ENCODE measurements around the gene TM9SF1.

Gene TM9SF1

GRCh38 chr14:24150061-24150460 is 45.2 kb downstream of the TM9SF1 start:
- no peak for DNase-seq

GRCh38 chr14:24149302-24149969 is 45.8 kb downstream of the TM9SF1 start:
- DNase-seq: no peak

- DNase-seq: no peak
These were observed 47.3 kb downstream of the TM9SF1 start for GRCh38 chr14:24147761-24148428.

DNA sequence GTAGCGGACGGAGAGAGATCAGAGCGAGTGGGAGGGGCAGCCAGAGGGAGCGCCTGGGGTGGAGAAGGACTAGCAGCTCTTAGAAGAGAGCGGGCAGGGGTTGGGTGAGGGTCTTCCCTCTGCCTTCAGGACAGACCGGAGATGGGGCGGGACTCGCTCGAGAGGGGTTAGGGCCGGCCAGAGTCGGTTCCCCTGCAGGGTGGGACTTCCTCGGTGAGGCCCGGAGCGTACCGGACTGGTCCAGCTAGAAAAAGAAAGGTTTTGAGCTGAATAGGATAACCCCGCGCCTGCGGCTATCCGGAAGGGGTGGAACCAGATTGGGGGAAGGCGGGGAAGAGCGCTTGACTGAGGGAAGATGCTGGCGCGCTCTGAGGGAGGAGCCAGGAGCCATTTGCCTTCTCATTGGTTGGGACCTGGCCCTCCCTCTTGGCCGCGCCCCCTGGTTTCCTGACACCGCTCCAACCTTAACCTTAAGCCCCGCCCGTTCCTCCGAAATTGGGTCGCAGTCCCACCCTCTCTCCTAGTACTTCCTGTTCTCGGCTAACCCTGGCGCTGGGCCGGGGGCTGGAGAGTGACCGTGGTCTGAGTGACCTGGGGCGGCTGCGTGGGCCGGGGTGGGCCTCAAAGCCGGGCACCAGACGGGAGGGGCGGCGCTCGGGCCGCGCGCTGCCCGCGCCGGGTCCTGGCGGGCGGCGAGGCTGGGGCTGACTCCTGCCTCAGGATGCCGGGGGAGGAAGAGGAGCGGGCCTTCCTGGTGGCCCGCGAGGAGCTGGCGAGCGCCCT is 48.1 kb downstream of the TM9SF1 start, which contains the start of gene RNF31:
RNF31 (plus strand) TSS at position 521 of the 783 bp plus-strand sequence; CDS start at position 722, 201 bp downstream.
- DNase-seq: peak; percentile 90

DNA sequence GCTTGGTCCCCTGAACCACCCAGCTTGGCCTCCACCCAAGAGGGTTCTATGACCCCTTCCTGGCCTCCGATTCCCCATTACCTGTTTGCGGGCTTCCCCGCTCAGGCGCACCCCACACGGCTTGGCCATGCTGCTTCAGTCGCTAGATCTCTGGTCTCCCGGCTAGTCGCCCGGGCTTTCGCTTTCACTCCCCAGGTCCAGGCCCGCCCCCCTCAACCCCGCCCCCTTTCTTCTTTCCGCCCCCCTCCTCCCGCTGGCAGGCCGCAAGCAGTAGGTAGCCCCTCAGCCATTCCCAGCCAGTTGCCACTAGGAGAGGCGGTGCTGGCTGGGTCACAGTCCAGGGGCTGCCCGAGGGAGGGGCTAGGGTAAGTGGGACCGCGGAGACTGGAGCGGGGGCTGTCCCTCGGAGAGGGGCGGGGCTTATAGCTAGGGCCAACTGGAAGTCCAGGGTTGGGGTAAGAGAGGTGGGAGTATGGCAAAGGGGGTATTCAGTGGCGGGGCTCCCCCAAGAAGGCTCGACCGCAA is 48.7 kb downstream of the TM9SF1 start, which contains the start of gene PSME2:
PSME2 (minus strand) TSS at position 158 of the 525 bp plus-strand sequence; CDS start at position 129, 29 bp downstream.
- peak; percentile 71 for DNase-seq

GRCh38 chr14:24145690-24146452 is 49.4 kb downstream of the TM9SF1 start:
- DNase-seq: no peak

DNA sequence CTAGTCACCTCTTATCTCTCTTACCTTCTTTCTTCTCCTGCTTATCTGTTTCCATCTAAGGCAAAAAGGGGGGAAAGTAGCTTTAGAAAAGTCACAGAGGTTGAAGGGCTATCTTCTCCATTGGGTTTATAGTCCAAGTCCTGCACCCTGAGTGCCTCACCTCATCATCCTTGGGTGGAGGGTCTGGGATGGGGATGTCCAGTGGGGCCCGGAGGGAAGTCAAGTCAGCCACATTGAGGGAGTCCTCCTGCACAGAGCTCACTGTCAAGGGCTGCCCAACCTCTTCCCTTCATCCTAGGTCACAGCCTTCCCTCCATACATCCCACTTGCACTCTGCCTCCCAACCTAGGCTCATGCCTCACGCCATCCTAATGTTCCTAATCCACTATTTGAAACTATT is 50.0 kb downstream of the TM9SF1 start:
- DNase-seq: no peak

DNA sequence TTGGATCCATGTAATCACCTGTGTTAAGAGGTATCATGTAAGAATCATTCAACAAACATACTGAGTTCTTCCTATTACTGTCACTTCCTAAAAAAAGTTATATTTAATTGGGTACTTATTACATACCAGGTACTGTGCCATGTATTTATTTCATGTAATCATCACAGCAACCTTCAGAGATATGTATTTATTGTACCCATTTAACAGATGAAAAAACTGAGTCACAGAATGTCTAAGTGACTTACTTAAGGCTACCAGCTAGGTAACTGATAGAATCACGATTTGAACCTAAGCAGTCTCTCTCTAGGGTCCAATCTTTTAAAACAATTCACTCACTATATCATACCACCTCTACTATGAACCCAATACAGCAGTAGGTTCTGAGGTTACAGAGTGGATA is 50.8 kb downstream of the TM9SF1 start:
- DNase-seq: no peak

DNA sequence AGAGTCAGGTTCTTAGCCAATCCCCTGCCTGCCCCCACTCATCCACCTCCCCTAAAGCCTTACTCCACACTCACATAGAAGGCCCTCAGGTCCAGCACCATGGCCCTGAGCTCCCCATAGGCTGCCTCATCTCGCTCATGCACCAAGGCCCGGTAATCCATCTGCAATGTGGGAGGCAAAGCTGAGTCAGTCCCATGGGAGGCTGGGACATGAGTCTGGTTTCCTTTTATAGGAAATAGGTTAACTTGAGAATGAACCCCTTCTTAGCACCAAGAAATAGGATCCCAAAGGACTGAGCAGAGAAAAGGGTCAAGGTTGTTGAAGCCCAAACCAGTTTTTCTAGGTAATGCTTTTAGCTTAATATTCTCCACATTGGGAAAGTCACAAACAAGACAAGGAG is 51.7 kb downstream of the TM9SF1 start:
- no peak for DNase-seq

DNA sequence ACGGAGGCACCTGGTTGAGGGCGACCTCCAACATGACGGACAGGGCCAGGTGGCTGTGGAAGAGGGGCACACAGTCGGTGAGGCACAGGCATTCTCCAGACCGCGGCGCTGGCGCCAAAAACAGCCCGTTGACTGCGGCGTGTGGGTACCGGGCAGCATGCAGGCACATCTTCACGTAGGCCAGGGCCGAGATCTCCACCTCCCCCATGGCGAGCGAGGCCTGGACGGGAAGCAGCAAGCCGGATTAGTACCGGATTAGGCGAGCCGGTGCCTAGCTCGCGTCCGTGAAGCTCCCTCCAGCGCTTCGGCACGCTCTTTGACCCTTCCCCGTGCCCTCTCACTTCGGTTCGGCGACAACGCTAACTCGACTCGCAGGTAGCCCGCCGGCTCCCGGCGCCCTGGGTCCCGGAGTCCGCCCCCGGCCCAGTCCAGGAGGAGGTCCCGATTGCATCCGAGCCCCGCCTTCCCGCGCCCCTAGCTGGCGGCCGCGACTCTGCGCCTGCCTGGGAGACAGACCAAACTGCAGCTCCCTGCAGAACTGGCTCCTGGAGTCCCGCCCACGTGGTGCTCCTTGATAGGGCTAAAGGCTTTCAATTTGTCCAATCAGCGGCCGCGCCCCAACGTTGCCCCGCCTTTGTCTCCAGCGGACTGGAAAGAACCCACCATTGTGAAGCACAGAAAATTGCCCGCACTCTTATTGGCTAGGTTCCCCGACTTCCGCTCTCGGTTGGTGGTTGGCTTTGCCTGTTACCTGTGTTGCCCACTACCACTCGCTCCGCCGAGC is 54.0 kb downstream of the TM9SF1 start, which contains the start of gene EMC9:
EMC9 (minus strand) TSS at position 495 of the 784 bp plus-strand sequence; CDS start at position 208, 287 bp downstream.
- DNase-seq: peak; percentile 99

DNA sequence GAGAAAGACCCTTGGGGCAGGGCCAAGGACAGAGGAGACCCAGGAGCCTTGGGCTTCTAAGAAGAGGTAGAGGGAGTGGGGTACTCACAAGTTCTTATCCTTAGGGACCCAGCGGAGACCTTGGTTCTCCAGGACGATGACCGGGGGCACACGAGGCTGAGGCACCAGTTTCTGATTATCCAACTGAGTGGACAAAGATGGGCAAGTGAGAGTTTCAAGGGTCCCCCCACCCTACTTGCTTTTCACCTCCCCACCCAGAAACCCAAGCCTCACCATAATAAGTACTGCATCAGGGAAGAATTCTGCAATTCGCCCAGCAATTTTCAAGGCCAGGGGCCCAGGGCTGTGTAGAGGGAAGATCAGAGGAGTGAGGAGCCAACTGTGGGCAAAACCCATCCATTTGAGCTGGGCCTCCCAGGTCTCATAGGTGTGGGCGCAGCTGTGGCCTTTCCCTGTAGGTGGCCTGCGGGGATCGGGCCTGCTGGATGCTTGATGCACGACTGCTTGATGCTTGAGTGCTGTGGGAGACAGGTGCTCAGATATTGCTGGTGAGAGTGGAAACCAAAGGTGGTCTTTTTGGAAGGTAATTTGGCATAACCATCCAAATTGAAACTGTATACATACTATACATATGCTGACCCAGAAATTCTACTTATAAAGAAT is 55.8 kb downstream of the TM9SF1 start:
- no peak for DNase-seq
